T47D (cell line): Measurements from ENCODE around the gene ANKK1.
A peak's percentile ranks its signal among the peaks of the same experiment; 100 is the strongest.

Experiments used
- DNase-seq, 2 experiments: peaks; one replicate each; pipeline versions ENCODE4 v3.0.0 to v3.0.0-alpha.2; 2011 to 2012; ENCODE audit warnings: low read depth in 1 of 2, low spot score in 1 of 2
- JUND ChIP-seq: IDR thresholded peaks from 2 replicates; pipeline ENCODE4 v1.6.1; 2012; ENCODE audit warnings: low read depth
- in situ Hi-C: cut with HindIII; loops from 2 replicates; pipeline ENCODE4 v1.10.0; 2016; ENCODE audit warnings: low sequenced_read_pairs, low pct_unique_long_range_greater_than_20kb

Gene ANKK1

DNA sequence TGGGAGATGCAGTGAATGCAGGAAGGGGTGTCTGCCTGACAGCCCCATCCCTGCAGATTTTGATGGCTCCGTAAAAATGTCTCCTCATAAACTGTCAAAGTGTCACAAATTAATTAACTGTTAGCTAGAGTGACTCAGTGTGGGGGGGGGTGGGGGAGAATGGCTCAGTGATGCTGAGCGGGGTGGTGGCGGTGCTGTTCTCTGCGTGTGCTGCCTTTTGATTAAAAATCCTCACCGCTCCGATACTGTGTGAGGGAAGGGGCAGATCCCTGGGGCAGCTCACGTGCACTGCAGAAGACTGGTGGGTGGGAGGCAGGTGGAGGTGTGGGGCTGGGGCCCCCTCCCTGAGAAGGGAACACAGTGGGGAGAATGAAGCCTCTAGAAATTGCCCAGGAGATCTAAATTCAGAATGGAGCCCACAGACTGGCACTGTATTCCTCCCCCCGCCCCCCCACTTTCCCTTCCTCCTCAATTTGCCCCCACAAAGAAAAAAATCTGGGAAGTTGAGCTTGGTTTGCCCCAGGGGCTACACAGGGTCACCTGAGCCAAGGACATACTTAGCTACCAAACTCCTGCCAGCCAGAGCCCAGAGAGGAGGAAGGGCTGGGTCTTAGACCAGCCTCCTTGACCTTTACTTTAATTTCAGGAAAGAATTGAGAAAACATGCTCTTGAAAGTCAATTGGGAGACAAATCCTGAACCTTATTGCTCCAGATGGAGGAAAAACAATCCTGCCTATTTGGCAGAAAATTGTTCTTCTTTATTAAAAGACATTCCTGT lies 47.8 kb downstream of the ANKK1 start:
- in situ Hi-C loops = no loop called here
- no peak for TF ChIP-seq JUND
- no peak for DNase-seq

DNA sequence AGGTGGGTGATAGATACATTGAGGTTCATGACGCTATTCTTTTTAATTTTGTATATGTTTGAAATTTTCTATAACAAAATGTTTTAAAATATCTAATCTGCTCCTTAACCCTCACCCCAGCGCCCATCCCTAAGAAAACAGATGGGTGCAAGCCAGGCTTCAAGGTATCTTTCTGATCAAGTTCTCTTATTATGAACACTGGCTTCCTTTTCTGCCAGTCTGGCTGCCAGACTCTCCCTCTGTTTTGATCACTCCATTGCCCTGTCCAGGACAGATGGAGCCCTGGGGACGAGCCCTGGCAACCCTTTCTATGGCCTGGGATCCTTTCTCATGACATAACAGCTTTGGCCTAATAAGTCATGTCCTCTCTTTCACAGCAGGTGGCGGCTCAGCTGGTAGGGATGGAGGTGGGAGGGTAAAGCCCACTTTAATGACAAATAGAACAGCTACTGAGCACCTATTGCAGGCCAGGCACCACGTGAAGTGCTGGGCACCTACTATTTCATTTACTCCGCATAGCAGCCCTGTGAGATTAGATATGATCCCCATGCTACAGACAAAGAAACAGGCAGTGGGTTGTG lies 49.2 kb downstream of the ANKK1 start:
- no peak for DNase-seq
- TF ChIP-seq JUND = no peak

DNA sequence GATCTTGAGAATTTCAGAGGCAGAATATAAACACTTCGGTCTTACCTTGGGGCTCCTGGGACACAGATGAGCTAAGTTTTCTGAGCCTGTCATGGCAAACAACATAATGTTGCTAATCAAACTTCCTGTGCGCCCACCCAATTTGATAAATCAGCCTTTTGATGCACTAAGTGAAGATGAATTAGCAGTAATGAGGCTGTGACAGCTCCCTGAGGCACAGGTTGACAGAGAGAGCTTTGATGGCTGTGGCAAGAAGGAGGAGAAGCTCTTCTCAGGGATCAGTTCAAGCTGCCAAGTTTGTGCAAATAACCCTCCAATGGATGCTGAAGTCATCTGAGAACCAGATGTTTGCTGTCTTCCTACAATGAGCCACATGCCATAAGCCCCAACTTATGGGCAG lies 53.2 kb downstream of the ANKK1 start:
- in situ Hi-C loops = no loop called here
- no peak for DNase-seq
- TF ChIP-seq JUND = no peak

More for the DNA sequence above, 49.2 kb downstream of the ANKK1 start:
- in situ Hi-C loops = no loop called here

DNA sequence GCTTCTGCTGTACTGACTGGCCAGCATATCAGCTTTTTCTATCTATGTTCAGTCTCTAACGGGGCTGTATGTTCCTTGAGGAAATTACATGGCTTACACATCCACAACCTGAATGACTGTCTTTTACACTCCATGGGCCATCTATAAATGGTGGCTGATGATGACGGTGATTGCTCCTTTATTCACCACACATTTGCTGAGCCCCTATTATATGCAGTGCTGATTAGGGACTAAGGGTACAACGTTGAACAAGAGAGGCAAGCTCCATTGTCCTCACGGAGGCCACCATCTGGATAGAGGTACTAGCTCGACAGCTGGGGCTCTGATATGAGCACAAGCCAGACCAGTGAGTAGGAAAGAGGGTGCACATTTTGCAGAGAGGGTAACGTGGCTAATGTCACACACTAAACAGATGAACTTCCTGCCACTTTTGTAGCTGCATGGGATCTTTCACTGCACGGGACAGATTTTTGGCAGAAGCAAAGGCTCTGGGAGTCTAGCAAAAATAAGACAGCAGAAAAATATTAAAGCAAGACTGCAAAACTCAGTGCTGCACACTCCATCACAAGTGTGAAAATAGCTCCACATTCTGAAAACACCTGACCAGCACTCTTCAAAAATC lies 57.0 kb downstream of the ANKK1 start:
- TF ChIP-seq JUND = no peak
- no peak for DNase-seq
- in situ Hi-C loops = no loop called here

DNA sequence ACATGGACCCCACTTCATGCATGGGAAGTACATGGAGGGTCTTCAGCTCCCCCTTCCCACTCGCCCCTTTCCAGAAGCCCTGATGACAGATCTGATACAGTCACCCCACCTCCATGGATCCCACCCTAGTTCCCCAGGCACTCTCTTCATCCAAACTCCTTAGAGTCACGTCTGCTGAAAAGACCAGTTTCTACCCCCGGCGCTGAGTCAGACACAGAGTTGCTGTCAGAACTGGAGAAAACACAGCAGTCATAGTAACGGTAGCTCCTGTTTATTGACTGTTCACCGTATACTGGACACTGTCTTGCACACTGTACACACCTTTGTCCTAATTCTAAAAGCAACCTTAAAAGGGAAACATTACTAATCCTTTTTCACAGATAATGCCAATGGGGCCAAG lies 58.5 kb downstream of the ANKK1 start:
- in situ Hi-C loops = no loop called here
- DNase-seq = no peak
- TF ChIP-seq JUND = no peak

DNA sequence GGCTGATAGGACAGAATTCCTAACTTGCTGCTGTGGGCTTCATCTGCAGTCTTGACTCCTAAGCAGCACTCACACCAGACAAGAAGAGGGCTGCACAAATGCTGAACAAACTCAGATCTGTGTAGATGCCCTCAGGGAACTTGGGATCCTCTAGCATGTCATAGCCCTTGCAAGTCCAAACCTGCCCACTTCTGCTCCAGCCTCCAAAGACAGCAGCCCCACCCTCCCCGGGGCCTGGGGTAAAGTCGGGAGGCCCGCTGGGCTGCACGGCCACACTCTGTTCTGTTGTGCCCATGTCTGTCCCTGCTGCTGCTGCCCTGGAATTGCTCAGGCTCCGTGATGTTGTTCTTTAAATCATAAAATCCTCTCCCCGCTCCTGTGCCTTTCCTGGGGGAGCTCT lies 59.4 kb downstream of the ANKK1 start:
- TF ChIP-seq JUND = no peak
- peak in 1 of 2 experiments; percentile 53 for DNase-seq
- in situ Hi-C loops = no loop called here

DNA sequence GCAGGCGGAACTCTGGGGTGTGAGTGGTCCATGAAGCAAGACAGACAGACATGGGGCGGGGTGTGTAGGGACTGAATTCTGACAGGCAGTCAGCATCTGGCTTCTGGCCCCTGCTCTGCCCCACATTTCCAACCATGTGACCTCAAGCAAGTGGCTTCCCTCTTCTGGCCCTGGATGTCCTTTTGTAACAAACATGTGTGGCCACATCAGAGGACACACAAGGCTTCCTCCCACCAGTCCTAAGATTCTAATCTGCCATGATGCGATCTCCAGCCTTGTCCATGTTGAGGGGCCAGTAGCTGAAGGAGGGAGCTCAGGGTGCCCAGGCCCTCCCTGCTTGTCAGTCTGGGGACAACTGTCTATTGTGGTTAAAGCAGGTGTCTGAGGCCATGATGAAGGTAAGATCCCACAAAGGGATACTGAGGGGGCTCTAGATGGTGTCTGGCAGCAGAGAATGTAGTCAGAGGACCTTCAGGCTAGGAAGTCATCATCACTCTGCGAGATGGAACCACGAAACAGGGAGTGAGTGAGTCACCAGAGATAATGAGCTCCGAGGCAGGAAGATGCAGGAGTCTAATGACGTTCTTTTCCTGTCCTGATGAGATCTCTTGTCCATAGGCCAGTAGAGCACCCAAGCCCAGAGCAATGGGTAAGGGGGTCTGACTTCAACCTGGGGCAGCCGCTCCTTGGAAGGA lies 60.2 kb downstream of the ANKK1 start:
- in situ Hi-C loops = no loop called here
- no peak for DNase-seq
- no peak for TF ChIP-seq JUND

DNA sequence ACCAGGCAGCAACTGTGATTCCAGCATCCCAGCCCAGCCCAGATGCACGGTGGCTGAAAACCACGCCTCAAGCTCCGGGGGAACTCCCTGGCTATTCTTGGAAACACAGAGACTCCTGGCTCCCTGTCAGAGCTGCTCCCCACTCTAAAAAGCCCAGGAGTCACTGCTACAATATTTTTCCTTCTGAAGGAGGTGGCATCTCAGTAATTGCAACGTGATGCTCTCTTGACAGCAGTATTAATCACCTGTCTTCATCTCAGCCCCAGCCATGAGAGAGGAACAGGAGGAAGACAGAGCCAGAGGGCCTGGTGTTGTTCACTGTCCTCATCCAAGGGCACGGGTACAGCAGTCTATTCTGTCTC lies 60.7 kb downstream of the ANKK1 start:
- no peak for DNase-seq
- in situ Hi-C loops = no loop called here
- TF ChIP-seq JUND = no peak

DNA sequence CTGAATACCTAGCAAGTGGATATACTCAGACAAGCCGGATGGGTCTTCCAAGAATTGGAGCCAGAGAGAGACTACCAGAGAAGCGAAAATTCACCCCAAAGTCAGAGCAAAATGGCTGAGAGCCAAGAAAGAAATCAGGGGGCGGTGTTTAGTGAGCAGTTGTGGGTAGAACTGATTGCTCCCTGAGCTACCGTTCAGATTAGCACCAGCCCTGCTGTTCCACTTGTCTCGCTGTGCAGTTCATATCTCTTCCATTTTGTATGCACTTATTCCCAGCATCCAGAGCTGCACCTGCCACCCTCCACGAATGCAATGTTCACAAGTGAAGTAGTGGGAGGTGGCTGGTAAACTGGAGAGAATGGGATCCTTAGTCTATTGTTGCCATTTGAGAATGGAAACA lies 62.2 kb downstream of the ANKK1 start:
- in situ Hi-C loops = no loop called here
- no peak for DNase-seq
- no peak for TF ChIP-seq JUND
